WERI-Rb-1 (cell line): ENCODE data around the gene PPIF.

ENCODE experiments used
- DNase-seq: peaks from one replicate; pipeline ENCODE4 v3.0.0-alpha.2; 2020
- H3K27ac ChIP-seq: fragments of 250-450 bp; sonication (Bioruptor Pico); 2 replicates; pipeline ENCODE4 v1.5.1; 2020; ENCODE audit warnings: mild to moderate bottlenecking, moderate library complexity
- H3K27me3 ChIP-seq: fragments of 250-450 bp; sonication (Bioruptor Pico); 2 replicates; pipeline ENCODE4 v1.5.1; 2021; ENCODE audit warnings: mild to moderate bottlenecking, low read depth, moderate library complexity; ENCODE audit not compliant: insufficient read depth, severe bottlenecking
- H3K36me3 ChIP-seq: fragments of 250-450 bp; sonication (Bioruptor Pico); 2 replicates; pipeline ENCODE4 v1.5.1; 2020; ENCODE audit warnings: mild to moderate bottlenecking, moderate library complexity
- H3K4me3 ChIP-seq: 2 replicates; pipeline ENCODE4 v1.5.1; 2011; ENCODE audit warnings: low read depth, mild to moderate bottlenecking, control low read depth, low read length
- H3K9me3 ChIP-seq: fragments of 250-450 bp; sonication (Bioruptor Pico); 2 replicates; pipeline ENCODE4 v1.5.1; 2021; ENCODE audit warnings: mild to moderate bottlenecking, moderate library complexity; ENCODE audit not compliant: severe bottlenecking
- TF ChIP-seq, protein P1 (sequence below): IDR thresholded peaks from 2 replicates; pipeline ENCODE4 v1.5.1; 2011; ENCODE audit warnings: low read depth, mild to moderate bottlenecking, control low read depth, inconsistent platforms, low read length

PPIF gene

DNA sequence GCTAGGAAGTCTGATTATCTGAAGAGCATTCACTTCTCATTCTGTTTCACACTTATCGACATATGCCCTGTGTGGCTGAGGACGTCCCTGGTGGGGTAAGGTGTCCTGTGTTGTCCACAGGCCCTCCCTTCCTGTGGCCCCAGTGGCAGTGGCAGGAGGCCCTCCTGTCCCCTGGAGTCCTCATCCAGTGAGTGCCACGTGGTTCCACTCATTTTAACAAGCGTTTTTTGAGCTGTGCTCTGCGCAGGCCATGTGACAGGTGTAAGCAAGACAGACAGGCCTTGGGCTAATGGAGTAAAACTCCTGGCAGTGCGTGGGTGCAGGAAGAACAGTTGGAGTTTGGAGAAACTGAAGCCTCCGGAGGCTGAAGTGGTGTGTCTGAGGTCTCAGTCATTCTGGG is 39.3 kb upstream of the PPIF start:
- TF ChIP-seq, protein P1, sequence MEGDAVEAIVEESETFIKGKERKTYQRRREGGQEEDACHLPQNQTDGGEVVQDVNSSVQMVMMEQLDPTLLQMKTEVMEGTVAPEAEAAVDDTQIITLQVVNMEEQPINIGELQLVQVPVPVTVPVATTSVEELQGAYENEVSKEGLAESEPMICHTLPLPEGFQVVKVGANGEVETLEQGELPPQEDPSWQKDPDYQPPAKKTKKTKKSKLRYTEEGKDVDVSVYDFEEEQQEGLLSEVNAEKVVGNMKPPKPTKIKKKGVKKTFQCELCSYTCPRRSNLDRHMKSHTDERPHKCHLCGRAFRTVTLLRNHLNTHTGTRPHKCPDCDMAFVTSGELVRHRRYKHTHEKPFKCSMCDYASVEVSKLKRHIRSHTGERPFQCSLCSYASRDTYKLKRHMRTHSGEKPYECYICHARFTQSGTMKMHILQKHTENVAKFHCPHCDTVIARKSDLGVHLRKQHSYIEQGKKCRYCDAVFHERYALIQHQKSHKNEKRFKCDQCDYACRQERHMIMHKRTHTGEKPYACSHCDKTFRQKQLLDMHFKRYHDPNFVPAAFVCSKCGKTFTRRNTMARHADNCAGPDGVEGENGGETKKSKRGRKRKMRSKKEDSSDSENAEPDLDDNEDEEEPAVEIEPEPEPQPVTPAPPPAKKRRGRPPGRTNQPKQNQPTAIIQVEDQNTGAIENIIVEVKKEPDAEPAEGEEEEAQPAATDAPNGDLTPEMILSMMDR, result no peak
- DNase-seq, result no peak
- no peaks in the 10 kb centered on the region for H3K9me3 ChIP-seq
- H3K36me3 ChIP-seq, result peaks cover 76% of the 10 kb centered on the region
- no peaks in the 10 kb centered on the region for H3K27me3 ChIP-seq
- H3K27ac ChIP-seq, result no peak overlapping the region
- no peak overlapping the region for H3K4me3 ChIP-seq

DNA sequence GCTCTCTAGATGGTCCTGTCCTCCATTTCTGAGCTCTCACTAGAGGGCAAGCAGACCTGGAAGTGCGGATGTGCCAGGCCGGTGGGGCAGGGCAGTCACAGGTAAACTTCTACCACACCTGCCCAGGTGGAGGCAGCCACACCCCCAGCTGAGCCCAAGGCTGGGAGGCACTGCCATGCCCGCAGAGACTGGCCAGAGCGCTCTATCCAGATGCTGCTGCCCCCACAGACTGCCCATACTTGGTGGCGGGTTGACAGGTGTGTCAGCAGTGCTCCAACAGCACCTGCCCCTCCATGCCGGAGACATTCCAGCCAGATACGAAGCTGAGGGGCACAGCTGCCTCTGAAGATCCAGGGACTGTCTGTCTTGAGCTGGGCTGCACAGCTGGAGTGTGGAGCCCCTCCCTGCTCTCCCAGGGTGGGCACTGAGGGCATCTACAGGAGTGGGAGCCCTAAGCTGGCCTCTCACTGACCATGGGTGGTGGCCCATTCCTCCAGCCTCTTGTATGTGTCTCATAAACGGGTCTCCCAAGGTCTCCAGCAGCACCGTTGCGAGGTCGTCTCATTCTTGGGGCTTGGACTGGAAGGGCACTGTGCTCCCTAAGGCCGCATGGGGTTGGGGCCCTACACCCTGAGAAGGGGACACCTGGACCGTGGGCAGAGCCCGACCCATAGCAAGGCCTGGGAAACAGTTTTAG is 38.2 kb upstream of the PPIF start:
- no peak for DNase-seq
- no peak overlapping the region for H3K27ac ChIP-seq
- H3K4me3 ChIP-seq, result no peak overlapping the region
- no peaks in the 10 kb centered on the region for H3K9me3 ChIP-seq
- TF ChIP-seq, protein P1, result no peak
- H3K27me3 ChIP-seq, result no peaks in the 10 kb centered on the region
- H3K36me3 ChIP-seq, result peaks cover 74% of the 10 kb centered on the region

DNA sequence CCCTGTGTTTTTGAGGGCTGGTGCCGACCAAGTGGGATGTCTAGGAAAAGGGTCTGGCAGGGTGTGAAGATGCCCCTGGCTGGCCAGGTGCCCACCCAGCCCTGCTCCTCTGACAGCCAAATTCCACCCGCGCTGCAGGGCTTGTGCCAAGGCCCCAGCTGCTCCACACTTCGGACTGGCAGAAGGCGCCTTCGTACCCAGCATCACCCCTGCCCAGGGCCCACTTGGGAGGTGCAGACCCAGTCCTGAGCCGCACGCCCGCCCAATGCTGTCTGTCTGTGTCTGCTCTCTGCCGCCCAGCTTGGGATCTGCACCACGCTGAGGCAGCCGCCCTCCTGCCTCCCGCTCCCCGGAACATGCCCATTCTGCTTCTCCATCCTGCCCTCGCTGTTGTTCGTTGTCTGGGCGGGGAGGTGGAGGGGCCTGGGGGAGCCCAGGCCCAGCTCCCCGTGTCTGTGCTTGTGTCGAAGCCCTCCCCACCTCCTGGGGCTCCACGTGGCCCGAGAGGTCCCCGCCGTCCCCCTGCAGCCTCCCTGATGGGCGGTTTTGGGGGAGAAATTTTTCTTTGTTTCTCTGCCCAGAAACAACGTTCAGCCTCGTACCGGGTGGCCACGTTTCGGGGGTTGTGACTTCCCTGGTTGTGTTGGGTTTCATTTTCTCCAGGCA is 36.9 kb upstream of the PPIF start:
- Histone ChIP-seq H3K27ac (no peak overlapping the region), H3K27me3 (no peaks in the 10 kb centered on the region), H3K36me3 (peaks cover 62% of the 10 kb centered on the region), H3K9me3 (no peaks in the 10 kb centered on the region), H3K4me3 (no peak overlapping the region)
- DNase-seq, result no peak
- TF ChIP-seq, protein P1, result no peak

DNA sequence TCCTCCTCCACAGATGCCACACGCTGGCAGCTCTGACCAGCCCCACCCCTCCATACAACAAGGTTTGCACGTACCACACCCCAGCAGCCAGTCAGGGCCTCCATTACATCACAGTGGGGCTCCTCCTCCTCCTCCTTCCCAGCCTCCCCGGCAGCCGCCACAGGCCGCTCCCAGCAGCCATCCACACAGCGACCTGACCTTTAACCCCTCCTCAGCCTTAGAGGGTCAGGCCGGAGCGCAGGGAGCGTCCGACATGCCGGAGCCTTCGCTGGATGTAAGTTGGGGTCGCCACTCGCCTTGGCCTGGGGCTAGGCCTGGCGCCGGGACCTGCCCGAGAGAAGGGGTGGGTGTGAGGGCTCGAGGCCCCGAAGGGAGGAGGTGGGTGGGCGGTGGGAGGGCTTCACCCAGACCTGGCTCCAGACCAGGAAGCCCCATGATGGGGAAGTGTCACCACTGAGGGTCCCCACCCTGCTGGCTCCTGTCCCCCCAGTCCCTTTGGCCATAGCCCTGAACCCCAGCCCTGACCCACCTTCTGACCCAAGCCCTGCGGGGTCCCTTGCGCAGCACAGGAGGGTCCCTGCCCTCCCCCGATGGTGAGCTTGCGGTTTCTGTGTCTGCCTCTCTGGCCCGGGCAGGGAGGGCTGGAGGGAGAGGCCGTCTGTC is 36.2 kb upstream of the PPIF start:
- DNase-seq, result no peak

DNA sequence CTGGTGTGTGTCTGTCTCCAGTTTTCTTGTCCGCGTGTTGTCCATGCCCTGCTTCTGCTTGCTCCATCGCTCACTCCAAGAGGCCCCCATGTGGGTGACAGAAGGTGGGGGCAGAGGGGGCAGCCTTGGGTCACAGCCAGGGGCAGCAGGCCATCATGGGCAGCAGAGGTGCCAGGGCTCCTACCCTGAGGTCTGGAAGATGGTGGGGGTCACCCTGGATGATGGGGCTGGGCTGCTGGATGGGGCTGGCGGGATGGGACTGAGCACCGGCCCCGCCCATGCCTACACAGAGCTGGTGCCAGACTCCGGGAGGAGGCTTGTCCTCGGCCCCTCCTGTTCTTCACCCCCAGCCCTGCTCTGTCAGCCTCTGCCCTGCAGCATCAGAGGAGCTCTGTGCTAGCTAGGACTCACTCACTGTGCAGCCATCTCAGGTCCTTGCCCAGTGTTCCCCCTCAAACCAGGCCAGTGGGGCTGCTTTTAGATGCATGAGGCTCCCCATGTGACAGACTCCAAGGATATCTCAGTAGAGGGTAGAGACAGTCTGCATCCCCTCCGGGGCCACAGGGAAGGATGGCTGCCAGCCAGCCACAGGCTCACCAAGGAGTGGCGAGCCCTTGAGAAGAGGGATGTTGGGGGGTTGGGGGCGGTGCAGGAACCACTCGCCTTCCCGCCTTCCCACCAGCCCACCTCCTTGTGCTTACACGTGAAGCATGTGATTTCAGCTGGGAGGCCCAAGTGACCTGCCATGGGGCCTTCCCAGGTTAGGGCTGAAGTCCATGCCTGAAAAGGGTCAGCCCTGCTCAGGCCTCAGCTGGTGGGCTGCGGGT is 35.5 kb upstream of the PPIF start:
- no peak overlapping the region for H3K27ac ChIP-seq
- no peak for DNase-seq
- H3K9me3 ChIP-seq, result no peaks in the 10 kb centered on the region
- H3K36me3 ChIP-seq, result peaks cover 50% of the 10 kb centered on the region
- no peaks in the 10 kb centered on the region for H3K27me3 ChIP-seq
- TF ChIP-seq, protein P1, result no peak
- H3K4me3 ChIP-seq, result no peak overlapping the region

More for the DNA sequence above, 36.2 kb upstream of the PPIF start:
- no peak overlapping the region for H3K27ac ChIP-seq
- H3K9me3 ChIP-seq, result no peaks in the 10 kb centered on the region
- H3K4me3 ChIP-seq, result no peak overlapping the region
- H3K27me3 ChIP-seq, result no peaks in the 10 kb centered on the region
- peaks cover 57% of the 10 kb centered on the region for H3K36me3 ChIP-seq
- TF ChIP-seq, protein P1, result no peak
